ENCODE results near the gene SPATA13. TPM values are rescaled to one million over a fixed set of nuclear protein-coding genes. Genes with fewer than 3 reads are reported as not detected.

The SPATA13 gene
- total RNA-seq, 4 donors from 2014 or later = 9.0 to 46.0 (median 18.7) TPM

GRCh38 chr13:24253520-24254145 is 93.1 kb downstream of the SPATA13 start:
- no peak for TF ChIP-seq CTCF (IDR thresholded peaks at IDR 0.05)
- no peak for DNase-seq (ENCODE audit: low spot score)
- no peak for ATAC-seq (ENCODE audit: low FRiP score)

DNA sequence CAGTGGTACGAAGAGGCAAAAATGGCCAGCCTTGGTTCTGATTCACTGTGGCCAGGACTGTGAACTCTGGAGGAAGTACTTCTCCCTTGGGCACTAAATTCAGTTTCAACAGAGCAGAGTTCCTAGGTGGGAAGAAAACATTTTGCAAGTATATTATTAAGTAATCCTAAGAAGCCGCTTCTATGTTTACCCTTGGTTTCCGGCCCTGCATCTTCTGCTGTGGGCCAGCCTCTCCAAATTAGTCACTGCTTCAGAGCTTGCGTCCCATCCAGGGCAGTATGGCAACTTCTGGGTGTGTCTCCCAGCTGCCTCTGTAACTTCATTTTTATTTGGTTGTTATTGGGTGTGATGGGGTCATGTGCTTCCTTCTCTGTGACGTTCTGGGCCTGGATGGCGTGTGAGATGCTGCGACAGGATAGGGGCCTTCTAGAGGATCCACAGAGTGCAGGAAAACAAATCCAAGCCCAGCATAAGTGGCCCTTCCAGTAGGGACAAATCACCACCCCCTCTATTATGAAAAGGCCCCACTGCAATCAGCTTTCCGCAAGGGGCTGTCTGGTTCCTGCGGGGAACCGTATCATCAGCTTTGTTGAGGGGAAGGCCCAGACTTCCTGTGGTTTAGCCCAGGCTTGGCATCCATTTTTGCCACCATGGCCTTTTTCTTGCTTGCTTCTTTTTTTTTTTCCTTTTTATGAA is 93.8 kb downstream of the SPATA13 start:
- ATAC-seq (ENCODE audit: low FRiP score) = no peak
- no peak for TF ChIP-seq CTCF (IDR thresholded peaks at IDR 0.05)
- DNase-seq (ENCODE audit: low spot score) = no peak

GRCh38 chr13:24257497-24257896 is 97.0 kb downstream of the SPATA13 start:
- TF ChIP-seq CTCF (IDR thresholded peaks at IDR 0.05) = no peak
- no peak for ATAC-seq (ENCODE audit: low FRiP score)
- no peak for DNase-seq (ENCODE audit: low spot score)

GRCh38 chr13:24261566-24261965 is 101.0 kb downstream of the SPATA13 start:
- no peak for DNase-seq (ENCODE audit: low spot score)
- ATAC-seq (ENCODE audit: low FRiP score) = no peak
- no peak for TF ChIP-seq CTCF (IDR thresholded peaks at IDR 0.05)

GRCh38 chr13:24263632-24264031 is 103.1 kb downstream of the SPATA13 start:
- DNase-seq (ENCODE audit: low spot score) (no peak), ATAC-seq (ENCODE audit: low FRiP score) (peak; percentile 85)
- TF ChIP-seq CTCF (IDR thresholded peaks at IDR 0.05) = no peak

- no peak for DNase-seq (ENCODE audit: low spot score)
- ATAC-seq (ENCODE audit: low FRiP score) = no peak
- no peak for TF ChIP-seq CTCF (IDR thresholded peaks at IDR 0.05)
Measured at GRCh38 chr13:24264976-24265375, 104.5 kb downstream of the SPATA13 start.

GRCh38 chr13:24265453-24265852 is 104.9 kb downstream of the SPATA13 start:
- no peak for TF ChIP-seq CTCF (IDR thresholded peaks at IDR 0.05)
- no peak for ATAC-seq (ENCODE audit: low FRiP score)
- no peak for DNase-seq (ENCODE audit: low spot score)
